HG02763 (cell line): ENCODE measurements around the gene EFHC1.

Experiments
- ATAC-seq: cut with Tn5 transposase; IDR thresholded peaks from one replicate; pipeline ENCODE4 v1.9.1; 2021; ENCODE audit warnings: mild to moderate bottlenecking, moderate library complexity; ENCODE audit not compliant: unreplicated experiment

EFHC1 gene

DNA sequence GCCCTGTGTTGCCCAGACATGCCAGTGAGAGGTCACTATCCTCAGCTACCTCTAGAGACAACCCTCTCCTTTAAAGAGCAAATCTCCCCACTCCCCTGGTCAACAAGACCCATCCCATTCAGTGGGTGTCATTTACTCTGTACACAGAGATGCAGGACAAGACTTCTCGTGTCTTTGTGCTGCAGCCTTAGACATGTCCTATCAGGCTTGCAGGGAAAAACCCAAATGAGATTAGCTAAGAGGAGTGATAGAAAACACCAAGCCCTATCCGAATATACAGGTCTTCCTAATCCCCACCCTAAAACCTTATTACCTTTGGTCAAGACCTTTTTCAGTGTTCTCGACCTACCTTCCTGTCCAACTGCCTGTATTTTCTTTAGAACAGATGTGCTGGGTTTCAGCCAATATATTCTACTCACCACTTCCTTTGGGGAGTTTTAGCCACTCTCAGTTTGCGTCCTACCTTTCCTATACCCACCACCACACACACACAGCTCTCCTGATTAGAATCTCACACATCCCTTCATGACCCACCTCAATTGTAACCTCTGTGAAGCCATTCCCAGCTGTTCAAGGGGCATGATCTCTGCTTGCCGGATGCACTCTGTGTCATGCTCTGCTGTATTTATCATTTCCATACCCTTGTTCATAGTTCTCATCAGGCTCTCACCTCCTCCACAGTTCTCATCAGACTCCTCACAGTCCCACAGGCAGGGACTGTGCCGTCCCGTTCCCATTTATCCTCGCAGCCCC is 117.0 kb downstream of the EFHC1 start:
- ATAC-seq, result peak; percentile 56

- no peak for ATAC-seq
These were observed 118.2 kb downstream of the EFHC1 start for GRCh38 chr6:52538252-52538900.

- ATAC-seq, result no peak
These were observed 118.8 kb downstream of the EFHC1 start for GRCh38 chr6:52538901-52539354.

DNA sequence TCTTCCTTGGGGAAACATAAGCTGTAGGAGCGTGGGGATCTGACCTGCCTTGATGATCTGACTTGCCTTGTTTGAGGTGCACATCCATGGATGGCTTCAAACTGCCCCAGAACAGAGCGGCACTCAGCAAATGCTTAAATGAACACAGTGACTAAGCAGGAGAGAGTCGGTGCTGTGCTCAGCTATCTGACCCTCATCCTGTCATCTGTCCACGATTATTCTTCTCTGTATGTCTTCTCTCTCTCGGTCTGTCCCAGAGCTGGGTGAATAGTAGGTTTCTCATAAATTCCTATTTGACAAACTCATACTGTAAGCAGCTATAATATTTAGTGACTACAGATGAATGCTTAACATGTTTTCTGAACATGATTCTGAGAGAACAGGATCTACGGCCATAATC is 119.5 kb downstream of the EFHC1 start:
- no peak for ATAC-seq

DNA sequence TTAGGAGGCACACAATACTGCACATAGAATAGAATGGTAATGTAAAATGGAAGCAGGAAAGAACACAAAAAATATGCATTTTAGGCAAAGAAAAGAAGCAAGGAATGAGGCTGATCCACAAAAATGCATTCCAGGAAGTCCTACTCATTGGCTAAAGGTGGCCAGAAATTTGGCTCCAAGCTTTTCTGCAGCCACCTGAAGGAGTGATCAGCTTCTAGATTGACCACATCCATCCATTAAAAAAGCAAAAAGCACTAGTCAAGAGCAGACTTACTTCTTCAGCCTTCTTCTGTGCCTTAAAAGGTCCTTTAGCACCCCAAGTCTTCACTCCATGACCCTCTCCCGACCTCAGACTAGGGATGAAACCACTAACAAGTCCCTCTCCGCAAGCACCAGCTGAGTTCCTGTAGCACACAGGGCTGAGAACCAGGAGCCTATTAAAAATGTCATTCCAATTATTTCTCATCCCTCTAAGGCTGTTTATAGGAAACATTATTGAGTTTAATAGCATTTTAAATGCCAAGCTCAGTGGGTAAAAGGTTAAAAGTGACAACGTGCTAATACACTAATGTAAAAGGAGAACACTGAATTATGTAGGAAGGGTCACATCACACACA is 120.3 kb downstream of the EFHC1 start:
- no peak for ATAC-seq

DNA sequence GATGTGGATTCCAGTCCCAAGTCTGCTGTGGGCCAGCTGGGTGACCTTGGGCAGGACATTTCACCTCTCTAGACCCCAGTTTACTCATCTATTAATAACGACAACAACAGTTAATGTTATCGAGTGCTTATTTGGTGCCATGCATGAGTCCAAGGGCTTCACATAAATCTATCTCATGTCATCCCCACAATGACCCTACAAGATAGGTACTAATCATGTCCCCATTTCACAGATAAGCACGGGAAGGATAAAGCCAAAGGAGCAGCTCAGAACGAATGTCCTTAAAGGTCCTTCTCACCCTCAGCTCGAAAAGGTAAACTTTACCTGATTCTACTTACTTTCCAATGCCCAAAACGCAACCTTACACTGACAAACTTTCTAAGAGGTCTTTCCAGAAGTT is 121.0 kb downstream of the EFHC1 start:
- ATAC-seq, result no peak

- ATAC-seq, result no peak
These were observed 123.1 kb downstream of the EFHC1 start for GRCh38 chr6:52543262-52543661.

- ATAC-seq, result no peak
These were observed 123.8 kb downstream of the EFHC1 start for GRCh38 chr6:52543729-52544601.

DNA sequence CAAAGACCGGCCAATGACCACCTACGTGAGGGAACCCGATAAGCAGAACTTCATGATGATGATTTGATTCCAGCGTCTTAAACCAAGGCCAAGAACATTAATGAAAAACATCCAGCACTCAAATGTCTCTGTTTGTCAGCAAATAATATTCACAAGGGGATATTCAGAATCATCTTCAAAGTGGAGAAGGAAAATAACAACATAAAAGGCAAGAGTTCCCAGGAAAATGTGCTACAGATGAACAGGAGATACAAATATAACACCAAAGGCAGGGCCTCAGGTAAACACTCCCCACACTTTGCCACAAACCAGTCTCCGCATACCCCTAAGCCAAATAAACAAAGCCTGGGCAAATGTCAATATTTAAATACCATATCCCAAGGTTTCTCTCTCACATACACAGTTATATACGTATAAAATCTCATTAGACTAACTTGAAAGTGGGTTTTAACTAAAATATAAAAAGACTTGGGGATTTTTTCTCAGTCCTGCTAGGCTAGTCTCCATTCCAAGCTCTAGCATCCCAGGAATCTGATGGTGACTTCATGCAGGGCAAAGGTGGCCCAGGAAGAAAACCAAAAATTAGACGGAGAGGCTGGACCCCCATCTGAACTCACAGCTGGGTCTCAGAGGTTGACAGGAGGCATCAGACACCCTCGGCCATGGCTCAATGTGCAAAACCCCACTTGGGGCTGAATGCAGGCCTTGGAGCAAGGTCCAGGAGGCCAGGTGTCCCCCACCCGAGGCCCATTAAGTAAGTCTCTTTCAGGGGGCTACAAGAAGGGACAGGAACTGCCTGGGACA is 124.7 kb downstream of the EFHC1 start:
- ATAC-seq, result no peak

- ATAC-seq, result peak; percentile 7
These were observed 125.4 kb downstream of the EFHC1 start for GRCh38 chr6:52545406-52546119.

- peak; percentile 51 for ATAC-seq
These were observed 126.0 kb downstream of the EFHC1 start for GRCh38 chr6:52546192-52546591.

- peak; percentile 88 for ATAC-seq
These were observed 126.5 kb downstream of the EFHC1 start for GRCh38 chr6:52546678-52547077.

DNA sequence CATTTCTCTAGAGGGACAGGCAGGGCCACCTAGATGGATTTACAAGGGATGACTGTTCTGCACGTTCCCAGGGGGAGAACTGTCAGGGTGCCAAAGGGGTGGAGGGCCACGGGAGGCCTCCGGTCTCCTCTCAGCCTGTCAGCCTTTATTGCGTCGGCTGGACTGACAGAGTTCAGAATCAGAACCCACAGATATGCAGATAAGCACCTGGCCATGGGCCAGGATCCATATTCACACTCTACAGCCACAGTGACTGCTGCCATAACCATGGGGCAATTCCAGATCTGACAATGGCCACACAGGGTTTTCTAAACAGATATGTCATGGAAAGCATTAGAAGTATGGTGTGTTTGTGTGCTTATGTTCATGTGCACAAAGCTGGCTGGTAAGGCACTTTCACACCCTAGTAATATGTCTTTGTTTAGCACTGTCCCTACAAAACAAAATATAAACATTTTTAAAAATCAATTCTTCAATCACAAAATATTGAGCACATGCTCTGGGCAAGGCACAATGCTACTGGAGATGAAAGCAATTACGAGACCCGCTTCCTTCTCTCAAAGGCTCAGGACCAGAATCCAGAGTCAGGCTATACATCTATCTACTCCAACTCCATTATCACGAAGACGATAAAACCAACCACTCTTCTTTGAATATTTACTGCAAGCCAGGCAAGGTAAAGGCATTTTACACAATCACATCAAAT is 127.7 kb downstream of the EFHC1 start:
- ATAC-seq, result no peak

- ATAC-seq, result no peak
These were observed 128.2 kb downstream of the EFHC1 start for GRCh38 chr6:52548353-52548713.

- no peak for ATAC-seq
These were observed 128.9 kb downstream of the EFHC1 start for GRCh38 chr6:52548999-52549398.

DNA sequence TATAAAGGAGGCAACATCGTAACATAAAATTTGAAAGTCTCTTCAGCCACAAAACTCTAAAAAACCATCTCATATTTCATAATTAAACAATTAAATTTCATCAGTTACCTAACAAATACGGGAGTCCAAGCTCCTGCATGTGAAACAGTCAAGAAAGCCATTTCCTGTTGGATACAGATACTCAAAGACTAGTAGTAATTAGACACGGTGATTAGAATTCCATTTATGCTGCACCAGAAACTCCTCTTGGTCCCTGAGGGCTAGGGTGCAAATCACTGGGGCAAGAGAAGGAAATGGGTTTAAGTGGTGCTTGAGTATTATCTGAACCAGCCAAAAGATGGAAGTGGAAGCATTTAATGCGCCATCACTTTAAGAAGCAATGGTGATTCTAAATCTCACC is 129.3 kb downstream of the EFHC1 start:
- no peak for ATAC-seq

- no peak for ATAC-seq
These were observed 130.0 kb downstream of the EFHC1 start for GRCh38 chr6:52550014-52550575.

DNA sequence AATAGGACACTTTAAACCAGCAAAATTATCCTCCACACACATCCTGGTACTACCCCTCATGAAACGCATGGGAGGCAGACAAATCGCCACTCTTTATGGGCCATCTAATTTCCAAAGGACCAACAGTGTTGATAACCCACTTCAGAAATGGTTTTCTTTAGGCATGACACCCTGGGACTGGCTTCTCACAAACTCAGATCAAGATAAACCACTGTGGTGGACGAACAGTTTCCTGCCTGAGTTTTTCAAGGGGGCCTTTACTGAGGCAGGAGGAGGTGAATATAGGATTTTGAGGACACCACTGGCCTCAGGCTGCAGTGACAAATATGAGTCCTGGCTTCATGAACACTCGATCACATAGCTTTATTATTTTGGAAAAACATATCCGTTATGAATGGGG is 130.7 kb downstream of the EFHC1 start:
- no peak for ATAC-seq
